SIG-M5 treated with dmso at 0.1 percent for 504 hours (cell line): ENCODE measurements around the gene TMEM212.
"Not testable (repeated sequence)": the region's sequence is repeated elsewhere in the genome, so short reads cannot be mapped to it uniquely, and the experiment has no call there.

Source experiments
- DNase-seq: peaks from one replicate; lab custom pipeline; 2025; ENCODE audit not compliant: unreplicated experiment; lab: John Stamatoyannopoulos, UW

The TMEM212 gene

DNA sequence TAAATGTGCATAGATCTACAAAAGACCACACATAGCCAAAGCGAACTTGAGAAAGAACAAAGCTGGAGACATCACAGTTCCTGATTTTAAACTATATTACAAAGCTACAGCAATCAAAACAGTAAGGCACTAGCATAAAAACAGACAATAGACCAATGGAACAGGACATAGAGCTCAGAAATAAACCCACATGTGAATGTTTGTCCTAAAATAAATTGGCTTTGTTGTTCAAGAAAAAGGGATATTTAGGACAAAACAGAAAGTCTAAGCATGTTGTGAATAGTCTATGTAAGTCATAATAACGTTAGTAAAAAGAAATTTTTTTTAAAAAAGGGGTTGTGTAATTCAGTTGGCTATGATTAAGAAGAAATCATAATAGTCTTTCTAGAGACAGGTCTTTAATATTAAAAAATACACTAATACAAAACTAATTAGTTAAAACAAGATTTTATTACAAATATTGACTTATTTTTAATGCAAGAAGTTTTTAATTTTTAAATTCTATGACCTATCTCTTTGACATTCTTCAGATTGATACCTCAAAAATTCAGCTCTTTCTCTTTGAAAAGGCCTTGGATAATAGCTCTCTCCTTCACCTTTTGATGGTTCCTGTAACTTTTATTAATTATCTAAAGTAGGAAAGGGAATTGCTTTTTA, 11.6 kb downstream of the TMEM212 start:
- DNase-seq: no peak

DNA sequence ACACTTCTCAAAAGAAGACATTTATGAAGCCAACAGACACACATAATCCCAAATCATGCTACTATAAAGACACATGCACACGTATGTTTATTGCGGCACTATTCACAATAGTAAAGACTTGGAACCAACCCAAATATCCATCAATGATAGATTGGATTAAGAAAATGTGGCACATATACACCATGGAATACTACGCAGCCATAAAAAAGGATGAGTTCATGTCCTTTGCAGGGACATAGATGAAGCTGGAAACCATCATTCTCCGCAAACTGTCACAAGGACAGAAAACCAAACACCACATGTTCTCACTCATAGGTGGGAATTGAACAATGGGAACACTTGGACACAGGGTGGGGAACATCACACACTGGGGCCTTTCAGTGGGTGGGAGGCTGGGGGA, 15.6 kb downstream of the TMEM212 start:
- not testable (repeated sequence) for DNase-seq

- no peak for DNase-seq
These were observed 17.8 kb downstream of the TMEM212 start for GRCh38 chr3:171860830-171861535.

- DNase-seq: no peak
These were observed 19.2 kb downstream of the TMEM212 start for GRCh38 chr3:171862392-171862791.

DNA sequence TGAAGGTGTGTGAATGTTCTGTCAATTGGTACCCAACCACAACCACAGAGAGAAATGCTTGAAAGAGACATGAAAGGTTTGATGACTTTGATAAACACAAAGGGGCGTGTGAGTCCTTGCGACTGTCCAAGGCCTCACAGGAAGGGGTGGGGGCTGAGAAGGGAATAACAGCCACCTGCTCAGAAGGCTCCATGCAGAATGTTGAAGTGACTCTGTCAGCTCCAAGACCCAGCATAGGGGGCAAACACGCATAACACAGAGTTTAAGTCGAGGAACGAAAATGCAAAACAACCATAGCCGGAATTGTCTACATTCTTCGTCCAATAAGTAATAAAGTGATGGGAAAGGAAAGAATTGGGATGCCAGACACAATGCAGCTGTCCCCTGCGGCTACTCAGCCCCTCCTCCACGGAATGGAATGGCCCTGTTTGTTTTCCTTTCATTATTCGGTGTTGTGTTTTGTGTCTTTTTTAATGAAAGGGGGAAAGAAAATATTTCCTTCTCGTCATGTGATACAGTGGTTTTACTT, 19.9 kb downstream of the TMEM212 start:
- no peak for DNase-seq

DNA sequence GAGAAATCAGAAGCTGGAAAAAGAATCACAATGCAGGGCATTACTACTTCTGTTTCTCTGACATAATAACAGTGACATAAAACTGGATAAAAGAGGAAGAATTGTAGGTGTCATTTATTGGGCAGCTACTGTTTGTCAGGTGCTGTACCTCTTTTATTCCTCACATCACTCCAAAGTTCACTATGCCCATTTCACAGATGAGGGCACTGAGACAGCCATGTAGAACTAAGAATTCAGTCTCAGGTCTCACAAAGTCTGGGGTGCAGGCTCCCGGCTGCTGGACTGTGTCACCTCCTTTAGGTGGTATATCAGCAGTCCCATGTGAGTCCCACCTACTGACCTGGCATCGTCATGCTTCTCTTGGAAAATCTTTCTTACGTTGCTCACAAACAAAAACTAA, 20.8 kb downstream of the TMEM212 start:
- DNase-seq: no peak

- no peak for DNase-seq
These were observed 22.2 kb downstream of the TMEM212 start for GRCh38 chr3:171865191-171865865.

DNA sequence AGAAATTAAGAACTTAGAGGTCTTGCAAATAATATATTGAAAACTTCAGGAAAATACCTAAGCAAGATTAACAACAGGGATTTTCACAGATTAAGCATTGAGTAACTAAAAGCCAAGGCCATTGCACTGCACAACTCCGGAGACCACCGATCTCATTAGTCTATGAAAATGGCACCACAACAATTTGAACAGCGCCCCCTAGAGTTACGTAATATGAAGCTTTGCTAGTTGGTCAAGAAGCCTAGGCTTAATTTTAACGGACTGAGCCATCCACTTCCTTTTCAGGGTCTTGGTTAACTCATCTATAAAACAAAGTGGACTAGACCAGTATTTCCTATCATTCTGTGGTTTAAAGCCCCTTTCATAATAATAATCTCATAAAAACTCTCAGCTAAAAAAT, 24.8 kb downstream of the TMEM212 start:
- DNase-seq: peak; percentile 19

GRCh38 chr3:171871392-171872274, 28.5 kb downstream of the TMEM212 start:
- DNase-seq: no peak

DNA sequence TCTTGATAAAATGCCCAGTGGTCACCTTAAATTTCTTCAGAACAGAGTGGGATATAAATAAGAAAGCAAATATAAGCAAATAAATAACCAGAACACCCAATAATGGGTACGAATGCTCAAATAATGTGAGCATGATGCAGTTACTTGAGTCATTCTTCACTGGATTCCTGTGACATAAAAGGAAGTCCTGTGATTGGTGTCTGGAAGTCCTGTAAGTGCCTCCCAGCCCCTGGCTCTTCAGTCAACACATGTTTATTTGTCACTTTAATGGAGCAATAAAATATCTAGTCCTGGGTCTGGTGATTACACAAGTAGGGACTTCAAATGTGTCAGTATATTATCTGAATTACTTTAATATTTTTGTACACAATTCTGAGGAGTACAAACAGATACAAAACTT, 30.4 kb downstream of the TMEM212 start:
- DNase-seq: no peak

DNA sequence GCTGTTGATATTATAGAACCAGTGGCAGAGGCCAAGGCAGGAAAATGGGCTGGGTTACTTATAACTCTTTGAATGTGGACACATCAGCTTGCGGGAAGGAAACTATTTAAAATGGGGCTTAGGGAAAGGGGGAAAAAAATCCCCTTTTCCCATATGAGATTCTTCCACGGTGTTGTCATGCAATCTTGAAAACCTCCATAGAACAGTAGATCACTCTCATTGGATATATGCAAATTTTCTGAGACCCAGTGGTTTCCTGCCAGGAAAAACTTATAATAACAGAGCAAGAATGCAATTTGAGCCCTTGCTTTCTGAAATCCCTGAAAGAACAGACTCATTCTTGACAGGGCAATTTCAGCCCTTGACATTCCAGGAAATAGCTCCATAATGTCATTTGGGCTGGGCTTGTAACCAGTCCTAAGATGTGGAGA, 31.1 kb downstream of the TMEM212 start:
- no peak for DNase-seq

GRCh38 chr3:171874879-171875278, 31.7 kb downstream of the TMEM212 start:
- DNase-seq: no peak

DNA sequence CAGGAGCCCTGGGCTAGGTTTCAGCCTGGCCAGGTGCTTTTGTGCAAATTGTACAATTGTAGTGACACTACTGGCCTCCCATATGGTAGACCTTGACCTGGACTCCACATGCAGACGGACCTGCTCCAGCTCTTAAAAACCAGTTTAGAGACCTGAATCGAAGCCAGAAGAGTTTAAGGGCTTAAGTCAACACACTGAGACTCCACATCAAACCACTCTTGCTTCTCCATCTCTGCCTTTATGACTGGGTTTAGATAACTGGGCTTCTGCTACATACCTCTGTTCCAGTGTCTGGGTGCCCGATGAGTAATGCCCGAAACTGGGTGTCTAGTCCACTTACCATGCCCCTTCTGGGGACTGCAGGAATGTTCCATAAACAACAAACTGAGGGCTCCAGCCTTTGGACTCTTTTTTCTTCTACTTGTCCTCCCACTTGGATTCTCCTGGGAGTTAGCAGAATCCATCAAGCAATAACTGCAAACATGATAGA, 32.8 kb downstream of the TMEM212 start:
- DNase-seq: no peak

GRCh38 chr3:171876680-171877147, 33.6 kb downstream of the TMEM212 start:
- DNase-seq: no peak

GRCh38 chr3:171878461-171879225, 35.5 kb downstream of the TMEM212 start:
- no peak for DNase-seq

DNA sequence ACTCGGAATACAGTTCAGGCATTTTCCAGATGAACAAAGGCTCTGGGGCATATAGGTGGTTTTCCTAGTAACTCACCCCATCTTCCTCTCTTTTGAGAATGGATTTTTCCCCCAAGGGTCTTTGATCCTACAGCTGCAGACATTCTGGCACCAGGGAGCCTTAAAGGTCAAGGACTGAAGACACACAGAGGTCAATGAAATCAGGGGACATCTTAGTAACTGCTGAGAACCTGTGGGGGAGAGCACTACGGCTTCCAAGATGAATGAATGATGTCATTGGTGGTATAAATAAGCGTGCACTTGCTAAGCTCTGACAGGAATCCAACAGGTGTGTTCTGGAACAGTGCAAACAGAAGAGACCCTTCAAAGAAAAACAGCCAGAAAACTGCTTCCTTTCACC, 36.3 kb downstream of the TMEM212 start:
- DNase-seq: no peak

DNA sequence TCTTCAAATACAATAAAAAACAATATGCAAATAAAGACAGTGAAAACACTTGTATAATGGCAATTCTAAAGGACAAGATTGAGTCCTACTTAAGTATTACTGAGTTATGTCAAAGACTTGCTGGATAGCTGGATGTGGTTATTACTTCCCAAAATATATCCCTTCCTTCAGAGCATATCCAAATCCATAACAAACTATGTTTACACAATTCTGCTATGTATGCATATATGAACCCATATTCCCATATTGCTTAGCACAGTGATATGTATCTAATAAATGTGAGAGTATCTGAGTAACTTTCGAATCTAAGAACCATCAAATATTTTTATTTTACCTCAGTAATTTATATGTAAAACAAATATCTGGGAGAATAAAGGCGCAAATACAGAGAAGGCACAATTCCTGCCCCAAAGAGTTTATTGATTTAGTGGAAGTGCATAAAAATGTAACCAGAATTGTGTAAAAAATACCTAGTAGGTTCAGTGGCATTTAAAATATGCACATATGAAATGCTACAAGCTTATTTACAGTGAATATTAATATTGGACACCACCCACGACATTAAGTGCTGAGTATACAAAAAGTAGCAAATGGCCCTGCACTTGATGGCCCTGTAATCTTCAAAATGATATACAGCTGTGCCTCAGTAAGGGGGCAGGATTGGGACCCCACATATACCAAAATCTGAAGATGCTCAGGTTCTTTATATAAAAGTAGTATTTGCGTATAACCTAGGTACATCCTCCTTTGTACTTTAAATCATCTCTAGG, 37.1 kb downstream of the TMEM212 start:
- DNase-seq: no peak

GRCh38 chr3:171881251-171881650, 38.1 kb downstream of the TMEM212 start:
- no peak for DNase-seq

DNA sequence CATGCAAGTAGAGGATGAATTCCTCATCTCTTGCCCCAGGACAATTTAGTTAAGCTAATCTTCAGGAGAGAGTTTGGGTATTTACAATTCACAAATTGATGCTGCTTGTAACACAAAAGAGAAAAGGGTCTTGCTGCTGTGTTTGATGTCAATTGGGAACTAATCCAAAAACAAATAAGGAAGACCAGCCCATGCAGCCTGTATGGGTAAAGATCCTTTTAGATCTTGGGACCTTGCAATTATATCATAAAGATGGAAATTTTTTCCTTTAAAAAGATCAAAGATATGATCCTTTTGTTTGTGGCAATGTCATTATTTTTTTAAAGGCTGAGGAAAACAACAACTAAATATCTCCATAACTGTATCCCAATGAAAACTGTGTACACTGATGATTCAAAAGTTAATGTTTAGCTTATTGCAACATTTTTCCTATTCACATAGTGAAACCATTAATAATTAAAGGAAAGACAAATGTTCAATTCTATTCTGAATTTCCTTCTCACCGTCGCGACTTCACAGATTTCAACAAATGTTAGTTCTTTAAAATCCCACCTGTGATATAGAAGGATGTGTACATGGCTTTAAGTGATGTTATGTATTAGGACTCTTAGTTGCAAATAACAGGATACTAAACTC, 40.2 kb downstream of the TMEM212 start:
- DNase-seq: no peak
